Breast epithelium (tissue), 3 donors: ENCODE data around the gene STXBP1.

Experiments used
- POLR2A ChIP-seq: fragments of 450-650 bp; IDR thresholded peaks from one replicate; pipeline ENCODE4 v1.6.1; 2016; ENCODE audit warnings: antibody characterized with exemption, mild to moderate bottlenecking, moderate library complexity
- TF ChIP-seq, protein P1 (sequence below), 3 donors: fragments of 450-650 bp; IDR thresholded peaks; one replicate each; pipeline ENCODE4 v1.5.1; 2016 to 2017; ENCODE audit warnings: antibody characterized with exemption in 3 of 3, mild to moderate bottlenecking in 3 of 3, moderate library complexity in 3 of 3

DNA sequence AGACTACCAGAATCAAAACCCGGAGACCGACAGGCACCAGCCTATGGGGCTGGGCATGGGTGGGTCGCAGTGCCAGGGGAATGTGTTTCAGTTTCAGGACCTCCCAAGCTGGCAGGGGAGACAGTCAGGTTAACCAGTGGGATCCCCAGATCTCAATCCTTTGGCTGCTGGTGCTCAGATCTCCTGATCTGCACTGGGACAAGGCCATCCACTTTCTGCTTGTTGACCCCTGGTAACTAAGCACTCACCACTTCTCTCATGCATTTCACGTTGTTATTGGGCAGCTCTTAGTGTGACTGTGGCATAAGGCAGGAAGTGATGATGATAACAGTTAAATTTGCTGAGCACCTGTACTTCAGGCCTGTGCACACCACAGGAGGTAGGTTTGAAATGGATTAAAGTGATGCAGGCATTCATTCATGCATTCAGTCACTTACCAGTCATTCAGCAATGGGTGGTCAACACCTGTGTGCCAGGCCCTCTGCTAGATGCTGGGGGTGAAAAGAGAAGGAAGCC, 42.1 kb upstream of the STXBP1 start:
- TF ChIP-seq, protein P1, sequence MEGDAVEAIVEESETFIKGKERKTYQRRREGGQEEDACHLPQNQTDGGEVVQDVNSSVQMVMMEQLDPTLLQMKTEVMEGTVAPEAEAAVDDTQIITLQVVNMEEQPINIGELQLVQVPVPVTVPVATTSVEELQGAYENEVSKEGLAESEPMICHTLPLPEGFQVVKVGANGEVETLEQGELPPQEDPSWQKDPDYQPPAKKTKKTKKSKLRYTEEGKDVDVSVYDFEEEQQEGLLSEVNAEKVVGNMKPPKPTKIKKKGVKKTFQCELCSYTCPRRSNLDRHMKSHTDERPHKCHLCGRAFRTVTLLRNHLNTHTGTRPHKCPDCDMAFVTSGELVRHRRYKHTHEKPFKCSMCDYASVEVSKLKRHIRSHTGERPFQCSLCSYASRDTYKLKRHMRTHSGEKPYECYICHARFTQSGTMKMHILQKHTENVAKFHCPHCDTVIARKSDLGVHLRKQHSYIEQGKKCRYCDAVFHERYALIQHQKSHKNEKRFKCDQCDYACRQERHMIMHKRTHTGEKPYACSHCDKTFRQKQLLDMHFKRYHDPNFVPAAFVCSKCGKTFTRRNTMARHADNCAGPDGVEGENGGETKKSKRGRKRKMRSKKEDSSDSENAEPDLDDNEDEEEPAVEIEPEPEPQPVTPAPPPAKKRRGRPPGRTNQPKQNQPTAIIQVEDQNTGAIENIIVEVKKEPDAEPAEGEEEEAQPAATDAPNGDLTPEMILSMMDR (IDR thresholded peaks at IDR 0.05): no peak
- TF ChIP-seq POLR2A: no peak
